ENCODE measurements around the gene KDM5A.

- TF ChIP-seq CTCF (IDR thresholded peaks at IDR 0.05) (no peak), POLR2A (IDR thresholded peaks at IDR 0.05) (no peak)
These were observed 94.0 kb downstream of the KDM5A start for GRCh38 chr12:295132-295531.

Data from vagina (tissue), 2 donors.